Heart left ventricle (tissue), 16 donors: ENCODE measurements around the gene HDAC4. TPM values are rescaled to one million over a fixed set of nuclear protein-coding genes. Genes with fewer than 3 reads are reported as not detected.

Source experiments
- ATAC-seq, 4 donors: fragments of 200-7000 bp; cut with Tn5 transposase; one replicate each; pipeline ENCODE4 v1.9.1; 2020 to 2022; ENCODE audit warnings: moderate library complexity in 4 of 4, mild to moderate bottlenecking in 3 of 4, moderate number of reproducible peaks in 1 of 4
- DNase-seq, 5 donors: peaks; one replicate each; pipeline ENCODE4 v3.0.0-alpha.2; 2020
- H3K27ac ChIP-seq, 12 donors: fragments of 200-600 bp; sonication (generic) in 4 of 12; one replicate each; pipeline versions ENCODE4 v1.5.0 to v1.8.0; 2016 to 2022; ENCODE audit warnings: mild to moderate bottlenecking in 2 of 12
- H3K27me3 ChIP-seq, 9 donors: fragments of 200-600 bp; sonication (generic) in 2 of 9; one replicate each; pipeline versions ENCODE4 v1.5.1 to v1.8.0; 2016 to 2022; ENCODE audit warnings: mild to moderate bottlenecking in 3 of 9
- H3K36me3 ChIP-seq, 9 donors: fragments of 200-600 bp; sonication (generic) in 2 of 9; one replicate each; pipeline versions ENCODE4 v1.5.0 to v1.8.0; 2018 to 2022; ENCODE audit warnings: mild to moderate bottlenecking in 2 of 9
- H3K4me1 ChIP-seq, 12 donors: fragments of 200-600 bp; sonication (generic) in 4 of 12; one replicate each; pipeline versions ENCODE4 v1.5.0 to v1.8.0; 2016 to 2022; ENCODE audit warnings: mild to moderate bottlenecking in 3 of 12
- H3K4me3 ChIP-seq, 12 donors: fragments of 200-600 bp; sonication (generic) in 4 of 12; one replicate each; pipeline versions ENCODE4 v1.5.0 to v1.8.0; 2017 to 2022; ENCODE audit warnings: mild to moderate bottlenecking in 9 of 12, moderate library complexity in 4 of 12
- H3K9me3 ChIP-seq, 12 donors: fragments of 200-600 bp; sonication (generic) in 4 of 12; one replicate each; pipeline versions ENCODE4 v1.5.0 to v1.8.0; 2016 to 2022; ENCODE audit warnings: mild to moderate bottlenecking in 1 of 12
- CTCF ChIP-seq, 12 donors: fragments of 200-600 bp; sonication (generic) in 4 of 12; IDR thresholded peaks; one replicate each; pipeline versions ENCODE4 v1.5.0 to v1.8.0; 2018 to 2022; ENCODE audit warnings: antibody characterized with exemption in 12 of 12, mild to moderate bottlenecking in 5 of 12
- POLR2A ChIP-seq, 2 donors: fragments of 450-650 bp; IDR thresholded peaks; one replicate each; pipeline ENCODE4 v1.6.1; 2017; ENCODE audit warnings: antibody characterized with exemption in 2 of 2, mild to moderate bottlenecking in 2 of 2, moderate library complexity in 2 of 2
- WGBS, 4 donors: extraction: QIAGEN DNeasy Blood & Tissue Kit in 2 of 4; methylation state at CpG; one replicate each; pipeline versions ENCODE4 v1.1.5 to v1.1.7; 2013 to 2018; 5-methylcytosine and 5-hydroxymethylcytosine counted together
- intact Hi-C, 10 donors: fragments of 100-400 bp; cut with DNase I; formaldehyde crosslinking; loops; one replicate each; pipeline versions ENCODE4 v1.11.1 to v1.14.2; 2022
- polyA plus RNA-seq, 2 donors: library from polyadenylated mRNA; stranded (reverse); fragments of 200-250 nt; gene quantifications; one replicate each; pipeline ENCODE4 v1.2.3, GENCODE V29; 2013
- total RNA-seq, 9 donors: library from RNA; depleted of rRNA in 2 of 9; stranded (reverse); fragments of >200 nt in 2 of 9; fragmentation: NEBNext Ultra II Directional in 3 of 9; extraction: Animal tissue kit (Norgen Biotek cat#: 25700) in 3 of 9; gene quantifications; one replicate each; pipeline versions ENCODE4 v1.1.0 to v1.2.4, GENCODE V29; 2016 to 2023
- donor health status: ischemic (EF 13 %, LVEDD 7.1; RV severe dilation, severe dysfunction).
- donor health status: healthy with polysubstance abuse.
- donor health status: DM: no; HTN: yes; CAD: no.
- donor health status: DM: no; HTN: no; CAD: no.
- donor health status: ischemic (EF 25% LVEDD 6.9; RV normal size, moderate dysfunction).
- donor health status: ischemic (EF 25% LVEDD 5.7; RV mildly dilated, moderate dysfunction).
- donor health status: healthy.
- donor health status: DM: yes; HTN: yes; CAD: no.
- donor health status: ischemic (EF 35%, LVEDD 5.7; RV mildly dilated, moderate dysfunction).
- donor health status: nonischemic (EF 11% LVEDD 7.7; RV severe dilation, severe dysfunction).
- donor health status: DM: yes; HTN: yes; CAD: no.
- donor health status: PGD.
- donor health status: ischemic (EF 29% LVEDD 5.4; RV normal size, mild dysfunction).
- donor health status: nonischemic (EF 23%, LVEDD 6.1; RV moderate dilation, normal function).

The HDAC4 gene
- total and polyA plus RNA-seq, 11 donors: 13.9 to 37.6 (median 27.5) TPM

GRCh38 chr2:239042046-239042445 is 358.8 kb downstream of the HDAC4 start:
- ATAC-seq (no peak), DNase-seq (peak in 1 of 5 donors; percentile 4)
- H3K4me3 ChIP-seq: no peak overlapping the region
- no peak overlapping the region for H3K27ac ChIP-seq
- no peaks in the 10 kb centered on the region for H3K27me3 ChIP-seq
- H3K36me3 ChIP-seq: no peaks in the 10 kb centered on the region
- 84 to 88% (median 86%) methylated on average over 10 of the region's 10 CpGs for WGBS, 4 donors
- peaks cover 0 to 3% (median 0%) of the 10 kb centered on the region in 12 donors for H3K4me1 ChIP-seq
- intact Hi-C loops: loop anchor here in 2 of 10 donors (5.0 to 10.0 kb wide), 2 partner anchors 65 to 843 kb away; no protein-coding TSS in a partner anchor
- no peaks in the 10 kb centered on the region for H3K9me3 ChIP-seq
- no peak for TF ChIP-seq CTCF (IDR thresholded peaks at IDR 0.05)
- no peak for TF ChIP-seq POLR2A (IDR thresholded peaks at IDR 0.05)

- no peak overlapping the region for H3K4me3 ChIP-seq
- H3K27ac ChIP-seq: no peak overlapping the region
- TF ChIP-seq POLR2A (IDR thresholded peaks at IDR 0.05) (no peak), CTCF (IDR thresholded peaks at IDR 0.05) (no peak)
- ATAC-seq: no peak
- H3K9me3 ChIP-seq: no peaks in the 10 kb centered on the region
- no peaks in the 10 kb centered on the region for H3K27me3 ChIP-seq
- H3K36me3 ChIP-seq: no peaks in the 10 kb centered on the region
- WGBS, 4 donors: 82 to 89% (median 86%) methylated on average over 14 of the region's 14 CpGs
- no peaks in the 10 kb centered on the region for H3K4me1 ChIP-seq
- peak in 2 of 5 donors; percentile 3 to 4 for DNase-seq
- intact Hi-C loops: loop anchor here in 2 of 10 donors (5.0 to 10.0 kb wide), 2 partner anchors 66 to 844 kb away; no protein-coding TSS in a partner anchor
Measured at GRCh38 chr2:239041062-239041461, 359.8 kb downstream of the HDAC4 start.

GRCh38 chr2:239040152-239040761 is 360.6 kb downstream of the HDAC4 start:
- H3K27ac ChIP-seq: no peak overlapping the region
- no peaks in the 10 kb centered on the region for H3K9me3 ChIP-seq
- WGBS, 4 donors: 70 to 83% (median 78%) methylated on average over 9 to 15 of the region's 15 CpGs
- H3K36me3 ChIP-seq: no peaks in the 10 kb centered on the region
- TF ChIP-seq CTCF (IDR thresholded peaks at IDR 0.05): no peak
- TF ChIP-seq POLR2A (IDR thresholded peaks at IDR 0.05): no peak
- peaks cover 0 to 4% (median 0%) of the 10 kb centered on the region in 12 donors for H3K4me1 ChIP-seq
- ATAC-seq (no peak), DNase-seq (peak in 3 of 5 donors; percentile 12 to 31 (median 19))
- no peaks in the 10 kb centered on the region for H3K27me3 ChIP-seq
- H3K4me3 ChIP-seq: no peak overlapping the region
- intact Hi-C loops: loop anchor here in 2 of 10 donors (5.0 to 10.0 kb wide), 2 partner anchors 67 to 845 kb away; no protein-coding TSS in a partner anchor

- ATAC-seq (no peak), DNase-seq (peak in 2 of 5 donors; percentile 14 to 21)
- Histone ChIP-seq H3K36me3 (no peaks in the 10 kb centered on the region), H3K27ac (no peak overlapping the region), H3K27me3 (peaks cover 0 to 5% (median 0%) of the 10 kb centered on the region in 9 donors), H3K4me3 (no peak overlapping the region), H3K9me3 (no peaks in the 10 kb centered on the region), H3K4me1 (peaks cover 0 to 5% (median 0%) of the 10 kb centered on the region in 12 donors)
- intact Hi-C loops: loop anchor here in 8 of 10 donors (5.0 to 10.0 kb wide), 11 partner anchors 65 to 1105 kb away; partner anchors contain the start of genes OTOS (in 5 of the 8), COPS9 (in 1 of the 8) and HDAC4 (in 1 of the 8)
- whole genome bisulfite sequencing, 4 donors: 77 to 86% (median 81%) methylated on average over 11 of the region's 11 CpGs
- TF ChIP-seq POLR2A (IDR thresholded peaks at IDR 0.05): no peak
- TF ChIP-seq CTCF (IDR thresholded peaks at IDR 0.05): no peak
Measured at GRCh38 chr2:239039479-239039861, 361.4 kb downstream of the HDAC4 start.
